HepG2 (cell line): Measurements from ENCODE around the gene C11orf86. TPM values are rescaled to one million over a fixed set of nuclear protein-coding genes. Genes with fewer than 3 reads are reported as not detected.

Experiments used
- ATAC-seq: fragments of 200-7000 bp; cut with Tn5 transposase; 3 replicates; pipeline ENCODE4 v1.9.1; 2020; ENCODE audit warnings: mild to moderate bottlenecking, moderate library complexity
- BruUV-seq: library from RNA; stranded (reverse); fragments of 400-500 nt; replicated peaks from 2 replicates; lab custom pipeline; 2021; lab: Mats Ljungman, UMichigan
- CTCF ChIA-PET: fragments of 300-600 bp; formaldehyde crosslinking; extraction: SDS; loops from one replicate; lab custom pipeline; 2021; ENCODE audit warnings: low total read pairs, inconsistent platforms, low intra/inter-chr PET ratio; lab: Yijun Ruan, JAX
- POLR2A ChIA-PET: fragments of 350-600 bp; sonication (Branson Sonifier 250); formaldehyde crosslinking; loops from one replicate; lab custom pipeline; 2020; ENCODE audit warnings: antibody characterized with exemption, inconsistent platforms; lab: Yijun Ruan, JAX
- DNase-seq: peaks from one replicate; pipeline ENCODE4 v3.0.0-alpha.2; 2015; ENCODE audit warnings: low spot score
- FAIRE-seq: peaks from 3 replicates; lab custom pipeline; 2011; peaks lifted over from hg19 to GRCh38; lab: Jason Lieb, UNC
- H2AFZ ChIP-seq: one replicate; pipeline ENCODE4 v1.6.1; 2011; ENCODE audit warnings: low read length, inconsistent platforms
- H3K27ac ChIP-seq: fragments of 300-600 bp; 3 replicates; pipeline ENCODE4 v1.8.0; 2011; ENCODE audit warnings: mixed run types, mild to moderate bottlenecking, mixed read lengths, low read length, inconsistent platforms; ENCODE audit not compliant: insufficient read depth; ENCODE audit errors: extremely low read length
- H3K27me3 ChIP-seq, 2 experiments: fragments of 200-600 bp in 1 of 2; 2 replicates in 1 of 2; 3 replicates in 1 of 2; pipeline versions ENCODE4 v1.6.0 to v1.8.0; 2011; ENCODE audit warnings: low read length in 2 of 2, mild to moderate bottlenecking in 2 of 2, moderate library complexity in 2 of 2, inconsistent platforms in 1 of 2; ENCODE audit not compliant: insufficient read depth in 2 of 2, control insufficient read depth in 1 of 2
- H3K36me3 ChIP-seq, 2 experiments: fragments of 200-600 bp in 1 of 2; replicated peaks in 1 of 2; 2 replicates in 1 of 2; 3 replicates in 1 of 2; pipeline versions ENCODE4 v1.5.1 to v1.8.0; 2011; ENCODE audit warnings: low read length in 2 of 2, inconsistent platforms in 1 of 2; ENCODE audit not compliant: insufficient read depth in 2 of 2, control insufficient read depth in 1 of 2
- H3K4me1 ChIP-seq: 2 replicates; pipeline ENCODE4 v1.5.1; 2012; ENCODE audit warnings: low read length, inconsistent platforms; ENCODE audit not compliant: insufficient read depth
- H3K4me2 ChIP-seq: 2 replicates; pipeline ENCODE4 v1.6.0; 2011; ENCODE audit warnings: low read depth, low read length, inconsistent platforms
- H3K4me3 ChIP-seq, 3 experiments: fragments of 200-600 bp in 1 of 3; sonication (generic), shearing (Covaris generic) in 1 of 3; replicated peaks in 1 of 3; 2 replicates each; pipeline ENCODE4 v1.5.1; 2011 to 2016; ENCODE audit warnings: low read length in 3 of 3, inconsistent platforms in 2 of 3, low read depth in 2 of 3, mild to moderate bottlenecking in 2 of 3, control low read depth in 1 of 3, mixed read lengths in 1 of 3; ENCODE audit not compliant: insufficient read depth in 1 of 3
- H3K79me2 ChIP-seq: one replicate; pipeline ENCODE4 v1.6.1; 2011; ENCODE audit warnings: low read length, inconsistent platforms; ENCODE audit not compliant: insufficient read depth
- H3K9ac ChIP-seq: 2 replicates; pipeline ENCODE4 v1.6.0; 2011; ENCODE audit warnings: mild to moderate bottlenecking, low read depth, low read length, inconsistent platforms; ENCODE audit not compliant: insufficient read depth
- H3K9me3 ChIP-seq: 2 replicates; pipeline ENCODE4 v1.5.1; 2012; ENCODE audit warnings: mild to moderate bottlenecking, low read length
- H4K20me1 ChIP-seq: 2 replicates; pipeline ENCODE4 v1.6.0; 2011; ENCODE audit warnings: inconsistent platforms, mild to moderate bottlenecking, low read length, moderate library complexity; ENCODE audit not compliant: insufficient read depth
- CBFB ChIP-seq: sonication (generic); formaldehyde crosslinking; IDR thresholded peaks from 2 replicates; pipeline ENCODE4 v1.4.0; 2020; ENCODE audit warnings: missing genetic modification reagents
- IKZF4 ChIP-seq: sonication (generic); formaldehyde crosslinking; IDR thresholded peaks from 2 replicates; pipeline ENCODE4 v1.5.1; 2020; ENCODE audit warnings: borderline replicate concordance, mild to moderate bottlenecking, low read depth, missing genetic modification reagents; ENCODE audit errors: not compliant biosample characterization
- MATR3 ChIP-seq: sonication (generic); formaldehyde crosslinking; IDR thresholded peaks from 2 replicates; pipeline ENCODE4 v1.4.0; 2020; ENCODE audit warnings: missing genetic modification reagents
- MYNN ChIP-seq: sonication (generic); formaldehyde crosslinking; IDR thresholded peaks from 2 replicates; pipeline ENCODE4 v1.4.0; 2020; ENCODE audit warnings: mild to moderate bottlenecking, low read depth, missing genetic modification reagents
- SATB2 ChIP-seq: sonication (generic); formaldehyde crosslinking; IDR thresholded peaks from 2 replicates; pipeline ENCODE4 v1.5.0; 2020; ENCODE audit warnings: missing genetic modification reagents
- THRA ChIP-seq: sonication (generic); formaldehyde crosslinking; IDR thresholded peaks from 2 replicates; pipeline ENCODE4 v1.4.0; 2020; ENCODE audit warnings: missing genetic modification reagents, borderline replicate concordance
- THYN1 ChIP-seq: sonication (generic); formaldehyde crosslinking; IDR thresholded peaks from 2 replicates; pipeline ENCODE4 v1.8.1; 2023; ENCODE audit warnings: low read depth, mild to moderate bottlenecking, moderate library complexity, missing genetic modification reagents, borderline replicate concordance
- ZBTB20 ChIP-seq: sonication (generic); formaldehyde crosslinking; IDR thresholded peaks from 2 replicates; pipeline ENCODE4 v1.8.1; 2023; ENCODE audit warnings: missing genetic modification reagents, low read depth, mild to moderate bottlenecking, borderline replicate concordance
- ZIK1 ChIP-seq: sonication (generic); formaldehyde crosslinking; IDR thresholded peaks from 2 replicates; pipeline ENCODE4 v1.5.0; 2020; ENCODE audit warnings: mild to moderate bottlenecking, low read depth, missing genetic modification reagents, borderline replicate concordance
- ZKSCAN1 ChIP-seq: fragments of 150-350 bp; IDR thresholded peaks from 2 replicates; pipeline ENCODE4 v1.6.1; 2014; ENCODE audit warnings: low read length
- ZNF567 ChIP-seq: sonication (generic); formaldehyde crosslinking; IDR thresholded peaks from 2 replicates; pipeline ENCODE4 v1.8.1; 2023; ENCODE audit warnings: mild to moderate bottlenecking, missing genetic modification reagents, borderline replicate concordance
- ZNF713 ChIP-seq: sonication (generic); formaldehyde crosslinking; IDR thresholded peaks from 2 replicates; pipeline ENCODE4 v1.4.0; 2020; ENCODE audit warnings: mild to moderate bottlenecking, missing genetic modification reagents
- WGBS: methylation state at CpG from one replicate; pipeline ENCODE4 v1.1.6; 2017; ENCODE audit warnings: low lambda C conversion rate; 5-methylcytosine and 5-hydroxymethylcytosine counted together
- in situ Hi-C: cut with HindIII; loops from 2 replicates; pipeline ENCODE4 v1.10.0; 2017; ENCODE audit warnings: low pct_unique_long_range_greater_than_20kb; ENCODE audit not compliant: extremely low pct_ligation_motif_present
- intact Hi-C: fragments of 100-400 bp; cut with micrococcal nuclease; formaldehyde crosslinking; loops from one replicate; pipeline ENCODE4 v1.10.0; 2022; ENCODE audit not compliant: unreplicated experiment
- polyA plus RNA-seq, 8 experiments: library from polyadenylated mRNA; depleted of rRNA in 3 of 8; stranded (reverse) in 7 of 8; unstranded in 1 of 8; fragments of >200 nt; fragmentation: Illumina TruSeq in 4 of 8; extraction: Trizol in 4 of 8; gene quantifications; 2 replicates each; pipeline versions ENCODE4 v1.2.1 to v1.2.3, GENCODE V29; 2011 to 2016; ENCODE audit warnings: low read depth in 4 of 8, missing spikeins in 1 of 8, mixed read lengths in 1 of 8; ENCODE audit not compliant: insufficient read depth in 1 of 8
- total RNA-seq, 5 experiments: library from RNA; depleted of rRNA; stranded (reverse); fragments of >200 nt; fragmentation: Illumina TruSeq; extraction: Trizol; gene quantifications; 2 replicates each; pipeline ENCODE4 v1.2.3, GENCODE V29; 2016; ENCODE audit warnings: low read depth in 1 of 5
- TF ChIP-seq, protein P1 (sequence below): sonication (generic); formaldehyde crosslinking; IDR thresholded peaks from 2 replicates; pipeline ENCODE4 v1.4.0; 2020; ENCODE audit warnings: missing genetic modification reagents, borderline replicate concordance

Gene C11orf86
- total and polyA plus RNA-seq, 2 of the 13 experiments (the other 11 are each of a cell fraction or from before 2014, with no cell fraction given) = 0.11 to 0.18 TPM

DNA sequence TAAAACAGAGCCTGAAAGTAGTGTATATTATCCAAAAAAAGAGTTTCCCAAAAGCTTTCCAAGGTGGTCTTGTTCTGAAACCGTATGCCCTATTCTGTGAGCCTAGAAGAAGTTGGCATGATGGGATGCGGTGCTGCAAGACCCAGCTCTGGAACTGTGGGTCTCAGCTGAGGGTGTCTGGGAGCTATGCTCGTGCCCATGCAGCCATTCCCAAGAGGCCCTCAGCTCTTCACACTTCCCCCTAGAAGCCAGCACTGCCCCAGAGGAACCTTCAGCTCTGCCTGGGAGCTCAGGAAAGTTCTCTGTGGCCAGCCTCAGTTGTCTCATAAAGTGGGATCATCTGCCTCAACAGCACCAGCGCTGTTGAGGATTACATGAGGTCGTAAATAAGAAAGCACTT is 41.4 kb downstream of the C11orf86 start:
- ChIA-PET CTCF (no interaction called here), POLR2A (interaction anchor here (1.3 kb wide), 1 partner anchor 13 kb away, joined by 3 read pairs; no protein-coding TSS in a partner anchor)
- no TSS peak for BruUV-seq

More for the DNA sequence above, 41.4 kb downstream of the C11orf86 start:
- ATAC-seq (no peak), DNase-seq (no peak), FAIRE-seq (no peak)
- H3K27me3 ChIP-seq = peaks cover 2 to 5% of the 10 kb centered on the region in 2 experiments; a peak in 3 of 5 replicates
- H3K4me1 ChIP-seq = no peaks in the 10 kb centered on the region
- no peaks in the 10 kb centered on the region for H4K20me1 ChIP-seq
- intact Hi-C loops = no loop called here
- H3K9ac ChIP-seq = no peak overlapping the region
- in situ Hi-C loops = no loop called here
- H2AFZ ChIP-seq = no peak overlapping the region
- 39% methylated on average over 5 of the region's 5 CpGs for WGBS
- H3K9me3 ChIP-seq = no peaks in the 10 kb centered on the region
- H3K4me3 ChIP-seq = no peak overlapping the region
- H3K4me2 ChIP-seq = no peak overlapping the region
- no peaks in the 10 kb centered on the region for H3K79me2 ChIP-seq
- TF ChIP-seq SATB2 (CRISPR knock-in tag) (no peak), ZIK1 (CRISPR knock-in tag) (no peak), MYNN (CRISPR knock-in tag) (no peak), THYN1 (CRISPR knock-in tag) (no peak), IKZF4 (CRISPR knock-in tag) (no peak), ZNF567 (CRISPR knock-in tag) (no peak), ZBTB20 (CRISPR knock-in tag) (no peak), THRA (CRISPR knock-in tag) (no peak), MATR3 (CRISPR knock-in tag) (no peak), ZNF713 (CRISPR knock-in tag) (no peak), ZKSCAN1 (no peak), CBFB (CRISPR knock-in tag) (no peak)
- TF ChIP-seq, protein P1, sequence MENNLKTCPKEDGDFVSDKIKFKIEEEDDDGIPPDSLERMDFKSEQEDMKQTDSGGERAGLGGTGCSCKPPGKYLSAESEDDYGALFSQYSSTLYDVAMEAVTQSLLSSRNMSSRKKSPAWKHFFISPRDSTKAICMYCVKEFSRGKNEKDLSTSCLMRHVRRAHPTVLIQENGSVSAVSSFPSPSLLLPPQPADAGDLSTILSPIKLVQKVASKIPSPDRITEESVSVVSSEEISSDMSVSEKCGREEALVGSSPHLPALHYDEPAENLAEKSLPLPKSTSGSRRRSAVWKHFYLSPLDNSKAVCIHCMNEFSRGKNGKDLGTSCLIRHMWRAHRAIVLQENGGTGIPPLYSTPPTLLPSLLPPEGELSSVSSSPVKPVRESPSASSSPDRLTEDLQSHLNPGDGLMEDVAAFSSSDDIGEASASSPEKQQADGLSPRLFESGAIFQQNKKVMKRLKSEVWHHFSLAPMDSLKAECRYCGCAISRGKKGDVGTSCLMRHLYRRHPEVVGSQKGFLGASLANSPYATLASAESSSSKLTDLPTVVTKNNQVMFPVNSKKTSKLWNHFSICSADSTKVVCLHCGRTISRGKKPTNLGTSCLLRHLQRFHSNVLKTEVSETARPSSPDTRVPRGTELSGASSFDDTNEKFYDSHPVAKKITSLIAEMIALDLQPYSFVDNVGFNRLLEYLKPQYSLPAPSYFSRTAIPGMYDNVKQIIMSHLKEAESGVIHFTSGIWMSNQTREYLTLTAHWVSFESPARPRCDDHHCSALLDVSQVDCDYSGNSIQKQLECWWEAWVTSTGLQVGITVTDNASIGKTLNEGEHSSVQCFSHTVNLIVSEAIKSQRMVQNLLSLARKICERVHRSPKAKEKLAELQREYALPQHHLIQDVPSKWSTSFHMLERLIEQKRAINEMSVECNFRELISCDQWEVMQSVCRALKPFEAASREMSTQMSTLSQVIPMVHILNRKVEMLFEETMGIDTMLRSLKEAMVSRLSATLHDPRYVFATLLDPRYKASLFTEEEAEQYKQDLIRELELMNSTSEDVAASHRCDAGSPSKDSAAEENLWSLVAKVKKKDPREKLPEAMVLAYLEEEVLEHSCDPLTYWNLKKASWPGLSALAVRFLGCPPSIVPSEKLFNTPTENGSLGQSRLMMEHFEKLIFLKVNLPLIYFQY (CRISPR knock-in tag) = no peak
- no peaks in the 10 kb centered on the region for H3K36me3 ChIP-seq
- H3K27ac ChIP-seq = no peak overlapping the region
